Measurements from ENCODE around the gene ZNF831. TPM values are rescaled to one million over a fixed set of nuclear protein-coding genes. Genes with fewer than 3 reads are reported as not detected.

Gene ZNF831
- total RNA-seq, 1 experiment from 2014 or later = not detected

- DNase-seq (ENCODE audit: low read depth) = peak; percentile 7
Measured at GRCh38 chr20:59247731-59248684, 84.4 kb downstream of the ZNF831 start.

- no peak for DNase-seq (ENCODE audit: low read depth)
Measured at GRCh38 chr20:59250293-59250692, 86.7 kb downstream of the ZNF831 start.

- no peak for DNase-seq (ENCODE audit: low read depth)
Measured at GRCh38 chr20:59253325-59253724, 89.7 kb downstream of the ZNF831 start.

- DNase-seq (ENCODE audit: low read depth) = no peak
Measured at GRCh38 chr20:59253779-59254319, 90.2 kb downstream of the ZNF831 start.

- DNase-seq (ENCODE audit: low read depth) = no peak
Measured at GRCh38 chr20:59255256-59255655, 91.6 kb downstream of the ZNF831 start.

- no peak for DNase-seq (ENCODE audit: low read depth)
Measured at GRCh38 chr20:59258221-59258621, 94.6 kb downstream of the ZNF831 start.

GRCh38 chr20:59259946-59260345 is 96.3 kb downstream of the ZNF831 start:
- no peak for DNase-seq (ENCODE audit: low read depth)

- DNase-seq (ENCODE audit: low read depth) = no peak
Measured at GRCh38 chr20:59265298-59265697, 101.7 kb downstream of the ZNF831 start.

GRCh38 chr20:59268870-59269269 is 105.2 kb downstream of the ZNF831 start:
- DNase-seq (ENCODE audit: low read depth) = no peak

- DNase-seq (ENCODE audit: low read depth) = no peak
Measured at GRCh38 chr20:59269411-59270025, 105.9 kb downstream of the ZNF831 start.

- no peak for DNase-seq (ENCODE audit: low read depth)
Measured at GRCh38 chr20:59270380-59270779, 106.8 kb downstream of the ZNF831 start.

- DNase-seq (ENCODE audit: low read depth) = no peak
Measured at GRCh38 chr20:59273739-59274357, 110.2 kb downstream of the ZNF831 start.

GRCh38 chr20:59276938-59277337 is 113.3 kb downstream of the ZNF831 start:
- DNase-seq (ENCODE audit: low read depth) = no peak

GRCh38 chr20:59284470-59284869 is 120.8 kb downstream of the ZNF831 start:
- DNase-seq (ENCODE audit: low read depth) = no peak

- no peak for DNase-seq (ENCODE audit: low read depth)
Measured at GRCh38 chr20:59289994-59290393, 126.4 kb downstream of the ZNF831 start.

- no peak for DNase-seq (ENCODE audit: low read depth)
Measured at GRCh38 chr20:59291740-59292383, 128.2 kb downstream of the ZNF831 start.

- DNase-seq (ENCODE audit: low read depth) = no peak
Measured at GRCh38 chr20:59295531-59295930, 131.9 kb downstream of the ZNF831 start.

GRCh38 chr20:59297686-59298085 is 134.1 kb downstream of the ZNF831 start:
- DNase-seq (ENCODE audit: low read depth) = no peak

GRCh38 chr20:59299945-59300332 is 136.3 kb downstream of the ZNF831 start:
- DNase-seq (ENCODE audit: low read depth) = no peak

- no peak for DNase-seq (ENCODE audit: low read depth)
Measured at GRCh38 chr20:59300333-59301081, 136.9 kb downstream of the ZNF831 start, which contains the start of gene EDN3. Gene EDN3 (plus strand): TSS chr20:59300611. CDS start chr20:59300813, 202 bp downstream.

Measured in LHCN-M2 (cell line).